ENCODE results near the gene AGR2. TPM values are rescaled to one million over a fixed set of nuclear protein-coding genes. Genes with fewer than 3 reads are reported as not detected.

AGR2 gene
- total RNA-seq, 1 experiment from 2014 or later: not detected

DNA sequence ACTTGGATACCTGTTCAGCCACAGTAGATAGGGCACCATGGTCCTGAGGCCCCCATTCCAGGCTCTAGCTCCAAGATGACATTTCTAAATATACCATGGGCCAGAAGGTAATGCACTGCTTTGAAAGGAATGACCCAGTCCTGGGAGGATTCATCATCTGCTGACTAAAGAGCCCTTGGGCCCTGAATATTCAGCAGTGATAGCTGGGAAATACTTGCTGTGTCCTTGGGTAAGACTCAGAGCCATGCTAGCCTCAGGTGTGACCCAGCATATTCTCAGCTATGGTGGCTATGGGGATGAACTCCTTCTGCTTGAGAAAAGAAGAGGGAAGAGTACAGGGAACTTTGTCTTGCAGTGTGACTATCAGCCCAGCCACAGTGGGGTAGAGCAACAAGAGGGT, 21.3 kb upstream of the AGR2 start:
- H2AK5ac ChIP-seq (ENCODE audit: insufficient read length, low read length): no peak overlapping the region
- no peaks in the 10 kb centered on the region for H3K9me3 ChIP-seq (ENCODE audit: control insufficient read depth, low read depth, low read length)
- H2BK120ac ChIP-seq (ENCODE audit: low read depth, low read length, poor library complexity, severe bottlenecking): no peak overlapping the region
- no peak overlapping the region for H3K14ac ChIP-seq (ENCODE audit: insufficient read depth, low read length)
- Mint-ChIP-seq H3K27me3 (ENCODE audit: low read depth) (no peaks in the 10 kb centered on the region), H3K4me1 (no peaks in the 10 kb centered on the region), H3K36me3 (ENCODE audit: insufficient read depth in 1 of 3, low read depth in 3 of 3) (no peaks in the 10 kb centered on the region; a peak in 2 of 7 replicates), H3K4me3 (no peak overlapping the region), H3K27ac (no peak overlapping the region), H3K9me3 (no peaks in the 10 kb centered on the region)
- no peak overlapping the region for H2BK12ac ChIP-seq (ENCODE audit: insufficient read length, low read depth, low read length)
- H3K23me2 ChIP-seq (ENCODE audit: insufficient read length, low read depth, low read length, poor library complexity, severe bottlenecking): no peaks in the 10 kb centered on the region
- no peak overlapping the region for H3K4ac ChIP-seq (ENCODE audit: low read depth, low read length)
- H3K27ac ChIP-seq (ENCODE audit: insufficient read length, low read depth, low read length): no peak overlapping the region
- H3K79me1 ChIP-seq (ENCODE audit: insufficient read depth, low read depth, low read length, poor library complexity, severe bottlenecking): no peaks in the 10 kb centered on the region
- no peak overlapping the region for H2BK20ac ChIP-seq (ENCODE audit: low read depth, low read length, poor library complexity, severe bottlenecking)
- no peak overlapping the region for H3K18ac ChIP-seq (ENCODE audit: insufficient read length, low read depth, low read length)
- H3K23ac ChIP-seq (ENCODE audit: insufficient read length, low read depth, low read length): no peak overlapping the region
- H3K4me2 ChIP-seq (ENCODE audit: insufficient read depth, insufficient read length, low read length): no peak overlapping the region
- TF ChIP-seq, protein P1, sequence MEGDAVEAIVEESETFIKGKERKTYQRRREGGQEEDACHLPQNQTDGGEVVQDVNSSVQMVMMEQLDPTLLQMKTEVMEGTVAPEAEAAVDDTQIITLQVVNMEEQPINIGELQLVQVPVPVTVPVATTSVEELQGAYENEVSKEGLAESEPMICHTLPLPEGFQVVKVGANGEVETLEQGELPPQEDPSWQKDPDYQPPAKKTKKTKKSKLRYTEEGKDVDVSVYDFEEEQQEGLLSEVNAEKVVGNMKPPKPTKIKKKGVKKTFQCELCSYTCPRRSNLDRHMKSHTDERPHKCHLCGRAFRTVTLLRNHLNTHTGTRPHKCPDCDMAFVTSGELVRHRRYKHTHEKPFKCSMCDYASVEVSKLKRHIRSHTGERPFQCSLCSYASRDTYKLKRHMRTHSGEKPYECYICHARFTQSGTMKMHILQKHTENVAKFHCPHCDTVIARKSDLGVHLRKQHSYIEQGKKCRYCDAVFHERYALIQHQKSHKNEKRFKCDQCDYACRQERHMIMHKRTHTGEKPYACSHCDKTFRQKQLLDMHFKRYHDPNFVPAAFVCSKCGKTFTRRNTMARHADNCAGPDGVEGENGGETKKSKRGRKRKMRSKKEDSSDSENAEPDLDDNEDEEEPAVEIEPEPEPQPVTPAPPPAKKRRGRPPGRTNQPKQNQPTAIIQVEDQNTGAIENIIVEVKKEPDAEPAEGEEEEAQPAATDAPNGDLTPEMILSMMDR (conservative IDR thresholded peaks at IDR 0.05): no peak
- no peaks in the 10 kb centered on the region for H3K27me3 ChIP-seq (ENCODE audit: insufficient read depth, low read length)
- no peaks in the 10 kb centered on the region for H4K20me1 ChIP-seq (ENCODE audit: control insufficient read depth, insufficient read depth, insufficient read length)
- H3K4me1 ChIP-seq (ENCODE audit: insufficient read depth, low read length): no peaks in the 10 kb centered on the region
- H4K8ac ChIP-seq (replicated peaks; ENCODE audit: insufficient read length, low read depth, low read length): no peak overlapping the region
- H2BK15ac ChIP-seq (ENCODE audit: low read depth, low read length): no peak overlapping the region
- no peak for DNase-seq
- H2AFZ ChIP-seq (ENCODE audit: low read length): no peak overlapping the region
- H3K9ac ChIP-seq (ENCODE audit: extremely low read depth, insufficient read length, low read length): no peak overlapping the region
- H4K5ac ChIP-seq (ENCODE audit: insufficient read length, low read depth, low read length): no peak overlapping the region
- H3T11ph ChIP-seq (ENCODE audit: low read length): no peak overlapping the region
- H2BK5ac ChIP-seq (ENCODE audit: insufficient read length, low read length): no peak overlapping the region
- H3K79me2 ChIP-seq (ENCODE audit: insufficient read depth, low read length): no peaks in the 10 kb centered on the region
- H3K56ac ChIP-seq (ENCODE audit: insufficient read length, low read depth, low read length): no peak overlapping the region
- no peak overlapping the region for H4K91ac ChIP-seq (ENCODE audit: insufficient read length, low read depth, low read length)
